GM21381 (cell line): ENCODE measurements around the gene ZBTB8A.
"Not testable (repeated sequence)": the region's sequence is repeated elsewhere in the genome, so short reads cannot be mapped to it uniquely, and the experiment has no call there.

Source experiments
- ATAC-seq: cut with Tn5 transposase; IDR thresholded peaks from one replicate; pipeline ENCODE4 v1.9.1; 2021; ENCODE audit warnings: mild to moderate bottlenecking, moderate library complexity; ENCODE audit not compliant: unreplicated experiment

ZBTB8A gene

GRCh38 chr1:32536117-32536516 lies 3.1 kb upstream of the ZBTB8A start:
- no peak for ATAC-seq

- no peak for ATAC-seq
These were observed 2.5 kb upstream of the ZBTB8A start for GRCh38 chr1:32536764-32537163.

- ATAC-seq, result no peak
These were observed 651 bp downstream of the ZBTB8A start for GRCh38 chr1:32539584-32540571.

- no peak for ATAC-seq
These were observed 1.4 kb downstream of the ZBTB8A start for GRCh38 chr1:32540605-32541004.

GRCh38 chr1:32541064-32541566 lies 1.9 kb downstream of the ZBTB8A start:
- ATAC-seq, result no peak

- no peak for ATAC-seq
These were observed 7.4 kb downstream of the ZBTB8A start for GRCh38 chr1:32546611-32547010.

- ATAC-seq, result no peak
These were observed 10.4 kb downstream of the ZBTB8A start for GRCh38 chr1:32549616-32550015.

GRCh38 chr1:32554288-32554687 lies 15.1 kb downstream of the ZBTB8A start:
- ATAC-seq, result no peak

GRCh38 chr1:32557035-32557434 lies 17.8 kb downstream of the ZBTB8A start:
- ATAC-seq, result not testable (repeated sequence)

GRCh38 chr1:32557812-32558211 lies 18.6 kb downstream of the ZBTB8A start:
- ATAC-seq, result no peak

GRCh38 chr1:32568929-32569328 lies 29.7 kb downstream of the ZBTB8A start:
- no peak for ATAC-seq

GRCh38 chr1:32580348-32581017 lies 41.3 kb downstream of the ZBTB8A start:
- no peak for ATAC-seq

- no peak for ATAC-seq
These were observed 53.7 kb downstream of the ZBTB8A start for GRCh38 chr1:32592943-32593342.

- ATAC-seq, result no peak
These were observed 60.8 kb downstream of the ZBTB8A start for GRCh38 chr1:32600034-32600433.

GRCh38 chr1:32605711-32606424 lies 66.6 kb downstream of the ZBTB8A start:
- ATAC-seq, result no peak

GRCh38 chr1:32606565-32607371 lies 67.5 kb downstream of the ZBTB8A start:
- ATAC-seq, result no peak

GRCh38 chr1:32609180-32609579 lies 70.0 kb downstream of the ZBTB8A start:
- no peak for ATAC-seq

GRCh38 chr1:32611859-32612188 lies 72.6 kb downstream of the ZBTB8A start:
- no peak for ATAC-seq

- peak; percentile 91 for ATAC-seq
These were observed 73.1 kb downstream of the ZBTB8A start for GRCh38 chr1:32612189-32612881.

- ATAC-seq, result no peak
These were observed 74.2 kb downstream of the ZBTB8A start for GRCh38 chr1:32613472-32613871.
